Activated CD4-positive, CD25-positive, alpha-beta regulatory T cell treated with anti-CD3 and anti-CD28 coated beads, Interleukin-2, amount 50 U/mL, for 24 hours (primary cell): Measurements from ENCODE around the gene KDM2A.

ENCODE experiments used
- ATAC-seq, 2 donors: fragments of 150-1000 bp; cut with Tn5 transposase; one replicate each; pipeline ENCODE4 v1.10.0; 2021; ENCODE audit warnings: mild to moderate bottlenecking in 1 of 2, moderate library complexity in 1 of 2

The KDM2A gene

GRCh38 chr11:67303835-67304411, 184.9 kb downstream of the KDM2A start:
- peak; percentile 44 to 49 for ATAC-seq

DNA sequence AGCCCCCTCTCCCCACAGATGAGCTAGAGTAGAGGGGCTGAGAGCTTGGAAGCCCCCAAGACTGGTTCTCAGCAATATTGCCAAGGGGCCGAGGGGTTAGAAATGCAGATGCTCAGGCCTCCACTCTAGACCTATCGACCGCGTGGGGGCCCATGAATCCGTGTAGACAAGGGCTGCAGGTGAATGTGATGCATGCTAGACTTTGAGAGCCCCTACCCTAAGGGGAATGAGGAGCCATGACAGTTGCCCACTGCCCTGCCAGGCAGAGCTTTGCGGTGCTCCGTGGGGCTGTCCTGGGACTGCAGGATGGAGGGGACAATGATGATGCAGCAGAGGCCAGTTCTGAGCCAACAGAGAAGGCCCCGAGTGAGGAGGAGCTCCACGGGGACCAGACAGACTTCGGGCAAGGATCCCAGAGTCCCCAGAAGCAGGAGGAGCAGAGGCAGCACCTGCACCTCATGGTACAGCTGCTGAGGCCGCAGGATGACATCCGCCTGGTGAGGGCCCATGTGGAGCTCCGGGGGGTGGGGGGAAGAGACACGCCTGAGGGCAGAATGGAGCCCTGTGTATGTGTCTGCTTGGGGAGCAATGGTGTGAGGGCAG, 185.5 kb downstream of the KDM2A start:
- no peak for ATAC-seq

DNA sequence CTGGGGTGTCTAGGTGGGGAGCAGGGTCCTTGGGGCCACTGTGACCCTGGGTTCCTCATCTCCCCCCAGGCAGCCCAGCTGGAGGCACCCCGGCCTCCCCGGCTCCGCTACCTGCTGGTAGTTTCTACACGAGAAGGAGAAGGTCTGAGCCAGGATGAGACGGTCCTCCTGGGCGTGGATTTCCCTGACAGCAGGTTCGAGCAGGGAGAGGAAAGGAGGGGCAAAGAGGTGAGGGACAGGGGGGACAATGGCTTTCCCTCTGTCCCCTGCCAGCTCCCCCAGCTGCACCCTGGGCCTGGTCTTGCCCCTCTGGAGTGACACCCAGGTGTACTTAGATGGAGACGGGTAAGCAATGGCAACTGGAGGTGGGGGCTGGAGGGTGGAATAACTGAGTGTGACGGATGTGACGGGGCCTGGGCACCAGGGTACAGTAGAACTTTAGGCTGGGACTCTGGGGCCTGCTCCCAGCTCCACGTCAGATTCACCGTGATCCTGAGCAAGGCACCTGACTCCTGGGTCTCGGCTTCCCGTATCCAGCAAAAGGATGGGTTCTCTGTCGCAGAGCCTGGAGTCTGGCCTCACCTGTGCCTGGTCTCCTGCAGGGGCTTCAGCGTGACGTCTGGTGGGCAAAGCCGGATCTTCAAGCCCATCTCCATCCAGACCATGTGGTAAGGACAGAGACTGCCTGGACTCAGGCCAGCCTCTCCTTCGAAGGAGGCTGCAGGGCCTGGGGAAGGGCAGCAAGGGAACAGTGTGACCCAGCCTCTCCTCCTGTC, 187.9 kb downstream of the KDM2A start:
- no peak for ATAC-seq

DNA sequence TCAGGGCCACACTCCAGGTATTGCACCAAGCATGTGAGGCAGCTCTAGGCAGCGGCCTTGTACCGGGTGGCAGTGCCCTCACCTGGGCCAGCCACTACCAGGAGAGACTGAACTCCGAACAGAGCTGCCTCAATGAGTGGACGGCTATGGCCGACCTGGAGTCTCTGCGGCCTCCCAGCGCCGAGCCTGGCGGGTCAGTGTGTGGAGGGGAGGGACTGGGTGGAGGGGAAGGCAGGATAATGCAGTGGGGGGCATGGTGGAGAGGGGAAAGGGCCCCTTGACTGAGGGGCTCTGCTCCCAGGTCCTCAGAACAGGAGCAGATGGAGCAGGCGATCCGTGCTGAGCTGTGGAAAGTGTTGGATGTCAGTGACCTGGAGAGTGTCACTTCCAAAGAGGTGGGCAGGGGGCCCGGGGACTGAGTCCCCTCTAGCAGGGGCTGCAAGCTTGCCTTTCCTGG, 188.5 kb downstream of the KDM2A start:
- ATAC-seq: no peak
